NCI-H1930 (cell line): ENCODE measurements around the gene STON1.
"Not testable (repeated sequence)": the region's sequence is repeated elsewhere in the genome, so short reads cannot be mapped to it uniquely, and the experiment has no call there.

Experiments used
- DNase-seq, 2 experiments: peaks; one replicate each; lab custom pipeline; 2025; lab: John Stamatoyannopoulos, UW

Gene STON1

DNA sequence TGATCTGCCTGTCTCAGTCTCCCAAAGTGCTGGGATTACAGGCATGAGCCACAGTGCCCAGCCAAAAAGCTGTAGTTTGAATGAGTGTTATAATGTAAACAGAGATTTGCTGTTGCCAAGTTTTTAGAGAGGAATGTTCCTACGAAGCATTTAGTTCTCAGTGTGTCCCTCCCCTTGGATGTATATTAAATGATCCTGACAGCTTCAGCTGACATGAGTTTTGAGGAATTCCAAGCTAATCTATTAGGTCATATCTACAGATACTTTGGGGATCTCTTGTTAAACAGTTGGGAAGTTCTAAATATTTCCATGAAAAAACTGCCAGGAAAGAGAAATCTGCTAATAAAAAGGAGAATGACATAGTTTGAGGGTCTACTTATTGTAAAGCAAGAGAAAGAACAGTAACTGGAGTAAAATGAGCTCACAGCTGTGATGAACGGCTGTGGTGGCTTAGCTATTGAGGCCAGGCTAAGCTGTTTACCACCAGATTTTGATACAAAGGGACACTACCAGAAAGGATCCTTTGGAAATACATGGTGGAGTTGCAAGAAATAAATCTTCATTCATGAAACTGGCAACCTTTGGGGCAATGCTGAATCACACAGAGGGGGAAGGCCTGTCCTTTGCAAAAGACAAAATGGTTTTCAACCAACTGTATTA is 2.6 kb upstream of the STON1 start:
- no peak for DNase-seq

GRCh38 chr2:48528431-48528830 is 1.5 kb upstream of the STON1 start:
- no peak for DNase-seq

- DNase-seq = no peak
Measured at GRCh38 chr2:48529194-48529593, 760 bp upstream of the STON1 start.

DNA sequence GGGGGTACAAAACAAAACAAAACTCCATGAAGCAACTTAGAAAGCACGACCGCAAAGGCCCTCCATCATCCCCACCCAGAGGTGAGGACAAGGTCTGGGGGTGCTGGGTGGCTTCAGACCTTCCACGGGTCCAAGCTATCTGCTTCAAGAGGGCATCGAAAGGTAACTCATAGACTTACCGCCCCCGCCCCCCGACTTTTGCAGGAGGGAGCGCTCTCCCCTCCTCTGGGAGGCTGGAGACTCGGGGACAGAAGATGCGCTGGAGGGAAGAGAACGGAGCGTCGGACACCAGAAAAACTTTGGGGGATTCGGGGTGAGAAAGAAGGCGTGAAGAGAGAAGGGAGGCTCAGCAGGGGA is 300 bp upstream of the STON1 start:
- no peak for DNase-seq

GRCh38 chr2:48531141-48531648 is 1.2 kb downstream of the STON1 start:
- DNase-seq = no peak

GRCh38 chr2:48532174-48532573 is 2.2 kb downstream of the STON1 start:
- no peak for DNase-seq

GRCh38 chr2:48532824-48533223 is 2.9 kb downstream of the STON1 start:
- no peak for DNase-seq

DNA sequence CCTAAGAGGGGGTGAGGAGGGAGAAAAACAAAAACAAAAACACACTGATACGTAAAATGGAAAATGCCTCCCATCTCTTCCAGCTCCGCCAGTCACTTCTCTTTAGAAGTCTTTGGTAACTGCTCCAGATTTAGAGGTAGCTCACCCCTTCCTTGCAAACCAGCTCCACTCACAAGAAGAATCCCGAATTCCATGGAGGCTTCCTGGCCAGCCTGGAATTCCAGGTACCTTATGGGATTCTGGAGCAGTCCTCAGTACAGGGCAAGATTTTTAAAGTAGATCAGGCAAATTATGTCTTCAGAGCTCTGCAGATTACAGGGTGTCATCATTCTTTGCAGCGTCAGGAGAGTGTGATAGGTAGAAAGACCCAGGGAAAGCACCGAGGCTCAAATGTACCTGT is 4.8 kb downstream of the STON1 start:
- no peak for DNase-seq

DNA sequence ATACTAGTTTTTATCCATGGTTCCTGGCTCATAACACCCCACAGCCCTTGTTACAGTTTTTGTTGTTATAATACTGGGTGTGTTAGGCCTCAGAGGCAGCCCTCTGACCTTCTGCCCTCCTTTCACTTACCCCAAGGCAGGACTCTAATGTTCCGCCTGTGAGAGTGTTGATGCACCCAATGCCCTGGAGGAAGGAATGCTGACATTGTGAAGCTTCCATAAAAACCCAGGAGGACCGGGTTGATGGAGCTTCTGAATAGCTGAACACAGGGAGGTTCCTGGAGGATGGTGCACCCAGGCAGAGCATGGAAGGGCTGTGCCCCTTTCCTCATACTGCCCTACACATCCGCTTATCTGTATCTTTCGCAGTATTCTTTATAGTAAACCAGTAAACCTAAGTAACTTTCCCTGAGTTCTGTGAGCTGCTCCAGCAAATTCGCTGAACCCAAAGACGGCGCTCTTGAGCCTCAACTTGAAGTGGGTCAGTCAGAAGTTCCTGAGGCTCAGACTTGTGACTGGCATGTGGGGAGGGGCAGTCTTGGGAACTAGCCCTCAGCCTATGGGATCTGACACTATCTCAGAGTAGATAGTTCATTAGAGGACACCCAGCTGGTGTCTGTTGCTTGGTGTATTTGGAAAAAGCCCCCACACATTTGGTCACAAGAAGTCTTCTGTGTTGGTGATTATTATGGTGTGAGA is 10.4 kb downstream of the STON1 start:
- no peak for DNase-seq

DNA sequence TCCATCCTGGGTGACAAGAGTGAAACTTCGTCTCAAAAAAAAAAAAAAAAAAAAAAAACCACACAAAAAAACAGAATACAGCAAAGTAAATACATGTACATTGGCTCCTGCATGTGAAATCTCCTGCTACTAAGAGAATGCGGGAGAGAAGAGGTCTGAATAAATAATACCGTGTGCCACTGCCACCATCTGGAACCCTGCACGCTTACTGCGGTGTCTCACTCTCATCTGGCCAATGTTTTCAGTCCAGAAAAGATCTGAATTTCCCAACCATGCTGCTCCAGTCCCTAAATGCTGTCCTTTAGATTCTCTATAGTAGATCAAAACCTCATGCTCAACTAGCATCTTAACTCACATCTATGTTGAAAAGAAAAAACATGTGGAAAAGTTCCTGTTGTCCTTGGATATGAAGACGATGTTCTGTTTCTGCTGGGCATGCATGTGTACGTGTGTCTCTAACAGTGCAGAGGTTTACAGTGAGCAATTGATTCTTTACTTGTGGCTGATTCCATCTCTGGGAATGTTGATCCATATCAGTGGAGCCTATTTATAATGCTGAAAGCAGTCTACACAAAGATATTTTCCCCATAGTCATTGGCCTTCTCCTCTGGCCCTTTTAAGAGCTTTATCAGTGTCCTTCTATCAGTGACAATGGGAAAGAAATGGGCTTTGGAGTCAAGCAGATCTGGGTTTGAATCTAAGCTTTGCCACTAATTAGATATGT is 11.9 kb downstream of the STON1 start:
- DNase-seq = no peak

DNA sequence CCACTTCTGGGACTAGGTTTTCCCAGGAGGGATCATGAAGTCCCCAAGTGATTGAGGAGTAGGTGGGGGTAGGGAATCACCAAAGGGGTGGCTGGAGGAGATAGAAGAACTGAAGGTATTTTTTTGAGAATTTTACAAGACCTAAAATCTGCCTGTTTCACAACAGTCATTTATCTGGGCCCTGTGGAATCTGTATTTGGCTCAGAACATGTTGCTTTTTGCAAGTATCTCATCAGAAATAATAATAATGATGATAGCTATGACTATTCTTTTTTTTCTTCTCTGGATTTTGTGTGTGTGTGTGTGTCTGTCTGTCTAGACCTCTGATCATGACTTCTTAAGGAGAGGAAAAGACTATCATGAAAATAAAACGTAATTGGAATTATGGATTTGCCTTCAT is 13.9 kb downstream of the STON1 start:
- DNase-seq = no peak

- no peak for DNase-seq
Measured at GRCh38 chr2:48545244-48545643, 15.3 kb downstream of the STON1 start.

GRCh38 chr2:48548840-48549239 is 18.9 kb downstream of the STON1 start:
- no peak for DNase-seq

DNA sequence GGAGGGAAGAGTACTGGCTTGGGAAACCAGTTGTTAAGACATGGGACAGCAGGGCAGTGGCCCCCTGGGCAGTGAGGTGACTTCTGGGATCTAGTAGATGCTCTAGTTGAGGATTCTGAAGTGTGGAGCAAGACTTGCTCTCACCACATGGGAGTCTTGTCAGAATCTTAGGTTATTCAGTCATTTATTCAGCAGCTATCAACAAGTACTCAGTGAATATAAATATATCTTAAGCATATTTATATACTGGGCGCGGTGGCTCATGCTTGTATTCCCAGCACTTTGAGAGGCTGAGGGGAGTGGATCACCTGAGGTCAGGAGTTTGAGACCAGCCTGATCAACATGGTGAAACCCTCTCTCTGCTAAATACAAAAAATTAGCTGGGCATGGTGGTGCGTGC is 20.0 kb downstream of the STON1 start:
- DNase-seq = no peak

DNA sequence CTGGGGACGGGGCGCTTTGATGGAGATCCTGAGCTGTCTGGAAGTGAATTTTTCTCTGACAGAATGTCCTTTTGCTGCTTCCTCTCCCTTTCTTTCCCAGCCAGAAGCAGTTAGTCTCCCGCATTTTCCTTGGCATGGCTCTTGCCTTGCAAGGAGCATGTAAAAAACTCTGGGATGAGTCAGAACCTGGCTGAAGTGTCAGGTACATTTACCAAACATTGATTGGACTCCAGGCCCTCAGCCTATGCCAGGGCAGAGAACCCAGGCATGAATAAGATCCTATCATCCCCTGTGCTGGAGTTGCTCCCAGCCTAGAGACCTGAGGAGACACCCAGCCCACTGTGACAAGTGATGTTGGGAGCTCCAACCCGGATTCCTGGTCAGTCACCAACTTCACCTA is 21.6 kb downstream of the STON1 start:
- no peak for DNase-seq

GRCh38 chr2:48555071-48555470 is 25.1 kb downstream of the STON1 start:
- not testable (repeated sequence) for DNase-seq

DNA sequence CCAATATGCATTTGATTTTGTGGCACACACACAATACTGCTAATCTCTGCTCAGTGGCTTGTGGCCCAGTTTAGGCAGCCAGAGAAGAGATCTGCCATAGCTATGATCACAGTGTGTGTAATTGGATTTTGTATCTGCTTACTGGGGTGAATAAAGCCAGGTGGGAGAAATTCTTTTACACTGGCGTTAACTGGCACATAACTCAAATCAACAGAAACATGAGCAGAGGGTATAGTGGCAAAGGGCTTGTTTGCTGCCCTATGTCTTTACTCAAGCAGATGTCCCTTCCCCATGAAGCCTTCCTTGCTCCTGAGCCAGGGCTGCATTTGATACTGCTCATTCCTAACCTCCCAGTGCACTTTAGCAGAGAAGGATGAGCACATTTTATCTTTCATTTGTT is 28.5 kb downstream of the STON1 start:
- DNase-seq = no peak

- no peak for DNase-seq
Measured at GRCh38 chr2:48560546-48561209, 30.7 kb downstream of the STON1 start.

- no peak for DNase-seq
Measured at GRCh38 chr2:48562281-48562680, 32.3 kb downstream of the STON1 start.

- no peak for DNase-seq
Measured at GRCh38 chr2:48566592-48567310, 36.8 kb downstream of the STON1 start.

GRCh38 chr2:48567671-48568070 is 37.7 kb downstream of the STON1 start:
- no peak for DNase-seq

DNA sequence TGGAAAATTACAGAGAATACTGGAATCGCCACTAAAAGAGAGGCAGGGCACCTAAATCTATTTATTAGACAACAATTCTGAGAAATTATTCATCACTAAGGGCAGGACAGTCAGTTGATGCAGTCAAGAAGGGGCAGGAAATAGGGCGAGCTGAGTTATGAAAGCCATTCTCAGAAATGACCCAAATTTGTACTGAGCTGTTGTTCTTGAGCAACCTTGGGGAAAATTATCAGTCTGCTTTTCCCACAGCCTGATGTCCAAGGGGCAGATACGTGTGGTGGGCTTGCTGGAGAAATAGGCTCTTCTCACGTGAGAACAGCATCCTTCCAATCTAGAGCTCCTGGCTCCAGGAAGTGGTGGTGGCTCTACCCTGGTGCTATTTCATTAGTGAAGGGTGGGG is 38.6 kb downstream of the STON1 start:
- no peak for DNase-seq
